NB4 (cell line): Measurements from ENCODE around the gene NTM.
A peak's percentile ranks its signal among the peaks of the same experiment; 100 is the strongest.

ENCODE experiments used
- DNase-seq: peaks from one replicate; pipeline ENCODE4 v3.0.0; 2010; ENCODE audit warnings: low read depth
- H3K4me3 ChIP-seq: one replicate; pipeline ENCODE4 v1.5.1; 2011; ENCODE audit warnings: mild to moderate bottlenecking, low read depth, low read length, moderate library complexity
- CTCF ChIP-seq: IDR thresholded peaks from one replicate; pipeline ENCODE4 v1.5.1; 2012; ENCODE audit warnings: low read depth, low read length
- MAX ChIP-seq: IDR thresholded peaks from 2 replicates; pipeline ENCODE4 v1.6.1; 2011; ENCODE audit warnings: low read depth, low read length
- MYC ChIP-seq: IDR thresholded peaks from 2 replicates; pipeline ENCODE4 v1.6.1; 2011; ENCODE audit warnings: low read depth, low read length
- POLR2A ChIP-seq: IDR thresholded peaks from 2 replicates; pipeline ENCODE4 v1.6.1; 2011; ENCODE audit warnings: mild to moderate bottlenecking; ENCODE audit not compliant: insufficient read length; ENCODE audit errors: extremely low read depth

The NTM gene

GRCh38 chr11:132099692-132100091 is 729.3 kb downstream of the NTM start:
- no peak overlapping the region for H3K4me3 ChIP-seq
- TF ChIP-seq MAX (no peak), CTCF (peak; percentile 79), MYC (no peak)
- DNase-seq, result peak; percentile 38

- no peak overlapping the region for H3K4me3 ChIP-seq
- no peak for DNase-seq
- TF ChIP-seq CTCF, result no peak
- no peak for TF ChIP-seq MAX
- no peak for TF ChIP-seq MYC
- no peak for TF ChIP-seq POLR2A
Measured at GRCh38 chr11:132100583-132100982, 730.2 kb downstream of the NTM start.

GRCh38 chr11:132101881-132102280 is 731.5 kb downstream of the NTM start:
- DNase-seq, result no peak
- TF ChIP-seq MYC (no peak), MAX (no peak), CTCF (no peak), POLR2A (no peak)
- H3K4me3 ChIP-seq, result no peak overlapping the region

GRCh38 chr11:132103021-132103420 is 732.6 kb downstream of the NTM start:
- no peak overlapping the region for H3K4me3 ChIP-seq
- no peak for DNase-seq
- no peak for TF ChIP-seq MYC
- no peak for TF ChIP-seq POLR2A

- DNase-seq, result no peak
- H3K4me3 ChIP-seq, result no peak overlapping the region
- no peak for TF ChIP-seq MYC
- TF ChIP-seq CTCF, result no peak
- TF ChIP-seq MAX, result no peak
- no peak for TF ChIP-seq POLR2A
Measured at GRCh38 chr11:132106096-132106982, 735.9 kb downstream of the NTM start.

GRCh38 chr11:132111316-132111715 is 740.9 kb downstream of the NTM start:
- DNase-seq, result no peak
- H3K4me3 ChIP-seq, result no peak overlapping the region
- TF ChIP-seq MAX, result no peak
- TF ChIP-seq CTCF, result no peak
- no peak for TF ChIP-seq MYC
- no peak for TF ChIP-seq POLR2A
